ENCODE measurements around the gene ZSWIM4.

Gene ZSWIM4

GRCh38 chr19:13821292-13821691 lies 26.0 kb downstream of the ZSWIM4 start:
- H3K4me3 ChIP-seq (ENCODE audit: low read depth, low read length), result no peak overlapping the region
- TF ChIP-seq CTCF (IDR thresholded peaks at IDR 0.05; ENCODE audit: low read depth, low read length), result no peak
- no peaks in the 10 kb centered on the region for H3K27me3 ChIP-seq
- peaks cover 9% of the 10 kb centered on the region for H3K4me1 ChIP-seq
- H3K9me3 ChIP-seq, result no peaks in the 10 kb centered on the region
- no peak for DNase-seq
- H3K36me3 ChIP-seq, result no peaks in the 10 kb centered on the region

GRCh38 chr19:13823256-13823655 lies 28.0 kb downstream of the ZSWIM4 start:
- Histone ChIP-seq H3K4me3 (ENCODE audit: low read depth, low read length) (no peak overlapping the region), H3K9me3 (no peaks in the 10 kb centered on the region), H3K4me1 (peaks cover 9% of the 10 kb centered on the region), H3K36me3 (no peaks in the 10 kb centered on the region), H3K27me3 (no peaks in the 10 kb centered on the region)
- DNase-seq, result no peak
- no peak for TF ChIP-seq CTCF (IDR thresholded peaks at IDR 0.05; ENCODE audit: low read depth, low read length)

GRCh38 chr19:13823901-13824300 lies 28.7 kb downstream of the ZSWIM4 start:
- DNase-seq, result no peak
- no peaks in the 10 kb centered on the region for H3K36me3 ChIP-seq

GRCh38 chr19:13824703-13825102 lies 29.5 kb downstream of the ZSWIM4 start:
- no peak for TF ChIP-seq CTCF (IDR thresholded peaks at IDR 0.05; ENCODE audit: low read depth, low read length)
- peaks cover 9% of the 10 kb centered on the region for H3K4me1 ChIP-seq
- no peak overlapping the region for H3K4me3 ChIP-seq (ENCODE audit: low read depth, low read length)
- H3K36me3 ChIP-seq, result no peaks in the 10 kb centered on the region
- H3K27me3 ChIP-seq, result no peaks in the 10 kb centered on the region
- H3K9me3 ChIP-seq, result no peaks in the 10 kb centered on the region
- DNase-seq, result no peak

More at GRCh38 chr19:13823901-13824300, 28.7 kb downstream of the ZSWIM4 start:
- TF ChIP-seq CTCF (IDR thresholded peaks at IDR 0.05; ENCODE audit: low read depth, low read length), result no peak
- no peaks in the 10 kb centered on the region for H3K27me3 ChIP-seq
- no peak overlapping the region for H3K4me3 ChIP-seq (ENCODE audit: low read depth, low read length)
- H3K4me1 ChIP-seq, result peaks cover 9% of the 10 kb centered on the region
- no peaks in the 10 kb centered on the region for H3K9me3 ChIP-seq

- Histone ChIP-seq H3K4me1 (peaks cover 9% of the 10 kb centered on the region), H3K9me3 (no peaks in the 10 kb centered on the region), H3K27me3 (no peaks in the 10 kb centered on the region), H3K4me3 (ENCODE audit: low read depth, low read length) (no peak overlapping the region), H3K36me3 (no peaks in the 10 kb centered on the region)
- DNase-seq, result peak; percentile 75
- TF ChIP-seq CTCF (IDR thresholded peaks at IDR 0.05; ENCODE audit: low read depth, low read length), result no peak
Measured at GRCh38 chr19:13825489-13826441, 30.5 kb downstream of the ZSWIM4 start.

- Histone ChIP-seq H3K9me3 (no peaks in the 10 kb centered on the region), H3K36me3 (no peaks in the 10 kb centered on the region), H3K4me1 (peaks cover 9% of the 10 kb centered on the region), H3K27me3 (no peaks in the 10 kb centered on the region), H3K4me3 (ENCODE audit: low read depth, low read length) (no peak overlapping the region)
- DNase-seq, result no peak
- no peak for TF ChIP-seq CTCF (IDR thresholded peaks at IDR 0.05; ENCODE audit: low read depth, low read length)
Measured at GRCh38 chr19:13826652-13827235, 31.5 kb downstream of the ZSWIM4 start.
